Adrenal gland (tissue), 12 donors: ENCODE results near the gene PCNX2. TPM values are rescaled to one million over a fixed set of nuclear protein-coding genes. Genes with fewer than 3 reads are reported as not detected.
"Not testable (repeated sequence)": the region's sequence is repeated elsewhere in the genome, so short reads cannot be mapped to it uniquely, and the experiment has no call there.

Experiments used
- DNase-seq, 7 donors: peaks; one replicate each; pipeline ENCODE4 v3.0.0-alpha.2; 2019 to 2020
- H3K27ac ChIP-seq, 5 donors: fragments of 200-600 bp; sonication (generic) in 4 of 5; 1 replicate in 3 of 5; 2 replicates in 2 of 5; pipeline versions ENCODE4 v1.5.1 to v1.8.0; 2016 to 2020; ENCODE audit warnings: mild to moderate bottlenecking in 1 of 5
- H3K27me3 ChIP-seq: fragments of 200-600 bp; 2 replicates; pipeline ENCODE4 v1.8.0; 2021
- H3K36me3 ChIP-seq, 2 donors: fragments of 200-600 bp; replicated peaks in 1 of 2; 1 replicate in 1 of 2; 2 replicates in 1 of 2; pipeline versions ENCODE4 v1.5.1 to v1.8.0; 2018 to 2022
- H3K4me1 ChIP-seq, 2 donors: fragments of 200-600 bp; replicated peaks in 1 of 2; 1 replicate in 1 of 2; 2 replicates in 1 of 2; pipeline versions ENCODE4 v1.5.1 to v1.8.0; 2018 to 2021
- H3K4me3 ChIP-seq, 4 donors: fragments of 200-600 bp; sonication (generic) in 3 of 4; one replicate each; pipeline ENCODE4 v1.5.1; 2016 to 2018
- H3K9me3 ChIP-seq, 3 donors: fragments of 200-600 bp; sonication (generic) in 1 of 3; replicated peaks in 1 of 3; 1 replicate in 2 of 3; 2 replicates in 1 of 3; pipeline versions ENCODE4 v1.5.1 to v1.8.0; 2016 to 2021
- POLR2A ChIP-seq, 2 donors: fragments of 450-650 bp; IDR thresholded peaks; one replicate each; pipeline ENCODE4 v1.6.1; 2017; ENCODE audit warnings: antibody characterized with exemption in 2 of 2, mild to moderate bottlenecking in 2 of 2, moderate library complexity in 1 of 2
- WGBS, 4 donors: extraction: QIAGEN DNeasy Blood & Tissue Kit in 2 of 4; methylation state at CpG; one replicate each; pipeline versions ENCODE4 v1.1.5 to v1.1.7; 2013 to 2017; 5-methylcytosine and 5-hydroxymethylcytosine counted together
- intact Hi-C, 2 donors: fragments of 100-400 bp; cut with DNase I; formaldehyde crosslinking; loops; one replicate each; pipeline versions ENCODE4 v1.14.1 to v1.15.0; 2022 to 2023
- polyA plus RNA-seq, 3 donors: library from polyadenylated mRNA; stranded (reverse); fragments of 200-250 nt in 2 of 3; fragments of 350-450 nt in 1 of 3; fragmentation: Illumina TruSeq in 1 of 3; extraction: RNeasy Lipid Tissue Mini Kit (QIAGEN cat#74804) in 1 of 3; gene quantifications; one replicate each; pipeline ENCODE4 v1.2.3, GENCODE V29; 2013 to 2014
- total RNA-seq, 9 donors: library from RNA; depleted of rRNA in 4 of 9; stranded (reverse); fragments of >200 nt in 4 of 9; fragments of 120-200 nt in 1 of 9; fragmentation: NEBNext Ultra II Directional in 1 of 9; extraction: Animal tissue kit (Norgen Biotek cat#: 25700) in 1 of 9; gene quantifications; one replicate each; pipeline versions ENCODE4 v1.1.0 to v1.2.4, GENCODE V29; 2013 to 2023
- TF ChIP-seq, protein P1 (sequence below), 6 experiments: fragments of 450-650 bp in 4 of 6; fragments of 200-600 bp in 2 of 6; sonication (generic) in 1 of 6; IDR thresholded peaks; 1 replicate in 5 of 6; 2 replicates in 1 of 6; pipeline versions ENCODE4 v1.5.1 to v1.8.0; 2016 to 2021; ENCODE audit warnings: antibody characterized with exemption in 6 of 6, mild to moderate bottlenecking in 2 of 6, moderate library complexity in 1 of 6
- donor health status: healthy with polysubstance abuse.
- donor health status: Bipolar disorder and iron deficiency.
- donor health status: DM: yes; HTN: yes; CAD: no.
- donor health status: DM: no; HTN: no; CAD: no.
- donor health status: DM: no; HTN: no; CAD: no.
- donor health status: DM: yes; HTN: yes; CAD: no.

PCNX2 gene
- total and polyA plus RNA-seq, 12 donors = 2.2 to 14.5 (median 5.5) TPM

DNA sequence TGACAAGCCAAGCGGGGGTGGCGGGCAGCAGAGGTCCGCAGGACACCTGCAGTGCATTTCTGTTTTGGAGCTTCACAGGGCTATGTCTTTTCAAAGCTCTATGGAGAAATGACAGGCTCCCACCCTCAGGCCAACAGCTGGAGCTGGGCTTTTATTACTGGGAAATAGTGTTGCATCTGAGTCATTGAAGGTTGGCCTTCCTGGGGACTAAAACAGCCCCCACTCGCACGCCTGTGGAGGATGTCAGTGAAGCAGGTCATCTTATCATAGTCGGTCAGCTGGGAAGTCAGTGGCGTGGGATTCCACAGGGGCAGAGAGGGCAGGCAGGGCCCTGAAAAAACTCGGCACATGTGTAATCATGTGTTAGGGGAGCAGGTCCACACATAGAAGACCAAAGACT lies 289.8 kb downstream of the PCNX2 start:
- Histone ChIP-seq H3K36me3 (no peaks in the 10 kb centered on the region), H3K4me1 (no peaks in the 10 kb centered on the region), H3K4me3 (no peak overlapping the region), H3K27ac (no peak overlapping the region), H3K9me3 (no peaks in the 10 kb centered on the region), H3K27me3 (no peaks in the 10 kb centered on the region)
- TF ChIP-seq, protein P1, sequence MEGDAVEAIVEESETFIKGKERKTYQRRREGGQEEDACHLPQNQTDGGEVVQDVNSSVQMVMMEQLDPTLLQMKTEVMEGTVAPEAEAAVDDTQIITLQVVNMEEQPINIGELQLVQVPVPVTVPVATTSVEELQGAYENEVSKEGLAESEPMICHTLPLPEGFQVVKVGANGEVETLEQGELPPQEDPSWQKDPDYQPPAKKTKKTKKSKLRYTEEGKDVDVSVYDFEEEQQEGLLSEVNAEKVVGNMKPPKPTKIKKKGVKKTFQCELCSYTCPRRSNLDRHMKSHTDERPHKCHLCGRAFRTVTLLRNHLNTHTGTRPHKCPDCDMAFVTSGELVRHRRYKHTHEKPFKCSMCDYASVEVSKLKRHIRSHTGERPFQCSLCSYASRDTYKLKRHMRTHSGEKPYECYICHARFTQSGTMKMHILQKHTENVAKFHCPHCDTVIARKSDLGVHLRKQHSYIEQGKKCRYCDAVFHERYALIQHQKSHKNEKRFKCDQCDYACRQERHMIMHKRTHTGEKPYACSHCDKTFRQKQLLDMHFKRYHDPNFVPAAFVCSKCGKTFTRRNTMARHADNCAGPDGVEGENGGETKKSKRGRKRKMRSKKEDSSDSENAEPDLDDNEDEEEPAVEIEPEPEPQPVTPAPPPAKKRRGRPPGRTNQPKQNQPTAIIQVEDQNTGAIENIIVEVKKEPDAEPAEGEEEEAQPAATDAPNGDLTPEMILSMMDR (IDR thresholded peaks at IDR 0.05) = no peak
- no peak for TF ChIP-seq POLR2A (IDR thresholded peaks at IDR 0.05)
- intact Hi-C loops = no loop called here
- WGBS, 4 donors = 77 to 90% (median 85%) methylated on average over 8 of the region's 8 CpGs
- no peak for DNase-seq

DNA sequence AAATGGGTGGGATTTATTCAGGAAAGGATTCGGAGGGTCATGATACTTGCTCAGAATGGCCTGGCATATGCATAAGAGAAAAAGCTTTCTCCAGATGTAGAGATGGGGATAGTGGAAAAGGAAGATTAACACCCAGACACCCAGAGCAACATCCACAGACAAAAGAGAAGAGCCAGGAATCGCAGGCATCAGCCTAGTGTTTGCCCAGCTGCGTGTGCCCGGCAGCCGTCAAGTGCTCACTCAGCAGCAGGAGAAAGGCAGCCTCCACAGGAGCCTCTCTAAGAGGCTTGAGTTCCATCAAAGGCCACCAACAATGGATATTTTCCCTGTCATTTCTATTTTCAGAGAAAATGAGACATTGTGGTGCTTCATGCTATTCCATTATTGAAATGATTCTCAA lies 290.4 kb downstream of the PCNX2 start:
- no peaks in the 10 kb centered on the region for H3K27me3 ChIP-seq
- H3K36me3 ChIP-seq = no peaks in the 10 kb centered on the region
- no peaks in the 10 kb centered on the region for H3K9me3 ChIP-seq
- DNase-seq = no peak
- TF ChIP-seq, protein P1 (IDR thresholded peaks at IDR 0.05) = no peak
- TF ChIP-seq POLR2A (IDR thresholded peaks at IDR 0.05) = no peak
- WGBS, 4 donors = 96 to 98% (median 97%) methylated on average over 5 of the region's 5 CpGs
- H3K4me1 ChIP-seq = no peaks in the 10 kb centered on the region
- no peak overlapping the region for H3K27ac ChIP-seq
- no peak overlapping the region for H3K4me3 ChIP-seq
- intact Hi-C loops = no loop called here

DNA sequence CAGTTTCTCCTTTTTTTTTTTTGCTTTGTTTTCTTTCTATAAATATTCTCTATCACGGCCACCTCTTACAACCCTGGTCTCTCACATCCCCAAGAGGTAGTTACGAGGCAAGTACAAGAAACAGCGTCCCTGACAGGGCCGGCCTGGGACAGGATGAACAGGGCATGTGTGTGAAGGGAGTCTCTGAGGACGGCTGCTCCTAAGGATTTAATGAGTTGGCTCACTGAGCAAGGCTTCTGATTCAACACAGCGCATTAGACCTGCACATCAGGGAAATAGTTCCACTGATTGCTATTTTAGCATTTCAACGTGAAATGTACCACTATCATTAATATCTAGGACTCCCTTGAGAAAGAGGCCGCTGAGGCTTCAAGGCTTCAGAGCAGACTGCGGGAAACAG lies 291.1 kb downstream of the PCNX2 start:
- Histone ChIP-seq H3K36me3 (no peaks in the 10 kb centered on the region), H3K27me3 (no peaks in the 10 kb centered on the region), H3K4me1 (no peaks in the 10 kb centered on the region), H3K4me3 (no peak overlapping the region), H3K27ac (no peak overlapping the region), H3K9me3 (no peaks in the 10 kb centered on the region)
- DNase-seq = no peak
- WGBS, 4 donors = 90 to 93% (median 92%) methylated on average over 9 of the region's 9 CpGs
- intact Hi-C loops = no loop called here
- TF ChIP-seq, protein P1 (IDR thresholded peaks at IDR 0.05) = no peak
- no peak for TF ChIP-seq POLR2A (IDR thresholded peaks at IDR 0.05)

DNA sequence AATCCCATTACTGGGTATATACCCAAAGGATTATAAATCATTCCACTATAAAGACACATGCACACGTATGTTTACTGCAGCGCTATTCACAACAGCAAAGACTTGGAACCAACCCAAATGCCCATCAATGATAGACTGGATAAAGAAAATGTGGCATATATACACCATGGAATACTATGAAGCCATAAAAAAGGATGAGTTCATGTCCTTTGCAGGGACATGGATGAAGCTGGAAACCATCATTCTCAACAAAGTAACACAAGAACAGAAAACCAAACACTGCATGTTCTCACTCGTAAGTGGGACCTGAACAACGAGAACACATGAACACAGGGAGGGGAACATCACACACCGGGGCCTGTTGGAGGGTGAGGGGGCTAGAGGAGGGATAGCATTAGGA lies 291.9 kb downstream of the PCNX2 start:
- DNase-seq, H3K27me3 ChIP-seq, H3K9me3 ChIP-seq, intact Hi-C loops, H3K36me3 ChIP-seq, H3K27ac ChIP-seq, H3K4me1 ChIP-seq, H3K4me3 ChIP-seq: not testable (repeated sequence)
- WGBS, 4 donors = 92 to 97% (median 95%) methylated on average over 5 of the region's 5 CpGs

DNA sequence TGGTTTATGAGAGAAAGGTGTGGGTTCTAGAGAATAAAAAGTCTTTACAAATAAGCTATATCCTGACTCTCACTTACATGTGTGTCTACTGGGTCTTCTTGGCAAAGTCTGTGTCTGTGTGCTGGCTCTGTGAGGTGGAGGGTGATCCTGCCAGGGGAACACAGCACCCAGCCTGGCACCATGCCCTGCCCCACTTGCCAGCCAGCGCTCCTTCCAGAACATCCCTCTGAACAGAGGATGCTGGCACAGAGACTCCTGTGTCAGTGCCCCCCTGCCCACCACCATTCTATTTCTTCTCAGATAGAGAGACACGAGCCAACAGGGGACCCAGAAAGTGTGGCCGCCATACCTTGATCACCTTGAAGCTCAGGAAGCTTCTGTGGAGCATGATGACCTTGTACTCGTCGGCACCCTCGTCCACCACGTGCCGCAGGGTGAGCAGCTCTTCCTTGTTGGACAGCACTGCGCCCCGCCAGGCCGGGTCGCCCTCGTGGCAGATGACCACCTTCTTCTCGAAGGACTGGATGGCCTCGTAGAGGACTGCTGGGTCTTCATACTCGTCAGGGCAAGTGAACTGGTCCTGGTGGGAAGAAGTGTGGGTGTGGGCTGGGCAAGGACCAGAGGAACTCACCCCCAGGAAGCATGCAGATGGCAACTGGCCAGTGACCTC lies 295.4 kb downstream of the PCNX2 start:
- WGBS, 4 donors = 94 to 96% (median 95%) methylated on average over 6 to 16 of the region's 16 CpGs
- no peak overlapping the region for H3K4me3 ChIP-seq
- no peaks in the 10 kb centered on the region for H3K36me3 ChIP-seq
- H3K4me1 ChIP-seq = no peaks in the 10 kb centered on the region
- no peaks in the 10 kb centered on the region for H3K9me3 ChIP-seq
- TF ChIP-seq POLR2A (IDR thresholded peaks at IDR 0.05) = no peak
- TF ChIP-seq, protein P1 (IDR thresholded peaks at IDR 0.05) = no peak
- intact Hi-C loops = no loop called here
- no peak overlapping the region for H3K27ac ChIP-seq
- no peaks in the 10 kb centered on the region for H3K27me3 ChIP-seq
- DNase-seq = no peak
